ENCODE measurements around the gene LRRC28.
A peak's percentile ranks its signal among the peaks of the same experiment; 100 is the strongest.
"Not testable (repeated sequence)": the region's sequence is repeated elsewhere in the genome, so short reads cannot be mapped to it uniquely, and the experiment has no call there.

LRRC28 gene

GRCh38 chr15:99250857-99251841, at the start of gene LRRC28:
Gene LRRC28, plus strand, starts transcription at chr15:99251481. Its CDS starts 4,477 bp downstream, at chr15:99255958.
- DNase-seq: peak; percentile 87

- no peak for DNase-seq
These were observed 49.1 kb upstream of the LRRC28 start for GRCh38 chr15:99202176-99202552.

- no peak for DNase-seq
These were observed 43.6 kb upstream of the LRRC28 start for GRCh38 chr15:99207672-99208071.

GRCh38 chr15:99209326-99209725, 42.0 kb upstream of the LRRC28 start:
- no peak for DNase-seq

- DNase-seq: no peak
These were observed 40.9 kb upstream of the LRRC28 start for GRCh38 chr15:99210334-99210733.

- DNase-seq: no peak
These were observed 39.4 kb upstream of the LRRC28 start for GRCh38 chr15:99211926-99212325.

GRCh38 chr15:99212406-99212805, 38.9 kb upstream of the LRRC28 start:
- DNase-seq: no peak

GRCh38 chr15:99213187-99213811, 38.0 kb upstream of the LRRC28 start:
- peak; percentile 6 for DNase-seq

GRCh38 chr15:99224372-99225214, 26.7 kb upstream of the LRRC28 start:
- DNase-seq: no peak

GRCh38 chr15:99226802-99227201, 24.5 kb upstream of the LRRC28 start:
- no peak for DNase-seq

GRCh38 chr15:99228120-99228770, 23.0 kb upstream of the LRRC28 start:
- no peak for DNase-seq

GRCh38 chr15:99230867-99231266, 20.4 kb upstream of the LRRC28 start:
- no peak for DNase-seq

GRCh38 chr15:99232740-99233139, 18.5 kb upstream of the LRRC28 start:
- no peak for DNase-seq

GRCh38 chr15:99234160-99234559, 17.1 kb upstream of the LRRC28 start:
- not testable (repeated sequence) for DNase-seq

- DNase-seq: no peak
These were observed 12.4 kb upstream of the LRRC28 start for GRCh38 chr15:99238849-99239248.

GRCh38 chr15:99239545-99240198, 11.6 kb upstream of the LRRC28 start:
- DNase-seq: no peak

- no peak for DNase-seq
These were observed 9.5 kb upstream of the LRRC28 start for GRCh38 chr15:99241752-99242151.

GRCh38 chr15:99244306-99244705, 7.0 kb upstream of the LRRC28 start:
- DNase-seq: no peak

GRCh38 chr15:99247062-99247461, 4.2 kb upstream of the LRRC28 start:
- no peak for DNase-seq

GRCh38 chr15:99248000-99248715, 3.1 kb upstream of the LRRC28 start:
- no peak for DNase-seq

- no peak for DNase-seq
These were observed 1.9 kb upstream of the LRRC28 start, which contains the start of gene TTC23 for GRCh38 chr15:99249270-99249841. Gene TTC23, minus strand, starts transcription at chr15:99249581. Its CDS starts 20,869 bp downstream, at chr15:99228712.

Data from NCI-H2107 (cell line).